T47D (cell line): ENCODE results near the gene MLST8.

Source experiments
- DNase-seq, 2 experiments: peaks; one replicate each; pipeline versions ENCODE4 v3.0.0 to v3.0.0-alpha.2; 2011 to 2012; ENCODE audit warnings: low read depth in 1 of 2, low spot score in 1 of 2
- JUND ChIP-seq: IDR thresholded peaks from 2 replicates; pipeline ENCODE4 v1.6.1; 2012; ENCODE audit warnings: low read depth
- in situ Hi-C: cut with HindIII; loops from 2 replicates; pipeline ENCODE4 v1.10.0; 2016; ENCODE audit warnings: low sequenced_read_pairs, low pct_unique_long_range_greater_than_20kb

Gene MLST8

GRCh38 chr16:2209258-2210008 is 4.2 kb downstream of the MLST8 start:
- in situ Hi-C loops, result no loop called here
- no peak for DNase-seq
- TF ChIP-seq JUND, result no peak

- in situ Hi-C loops, result no loop called here
- TF ChIP-seq JUND, result no peak
- DNase-seq, result no peak
These were observed 4.7 kb downstream of the MLST8 start for GRCh38 chr16:2210009-2210332.

GRCh38 chr16:2210386-2211365 is 5.4 kb downstream of the MLST8 start, which contains the start of gene BRICD5:
BRICD5 (minus strand) TSS chr16:2210863; CDS start chr16:2210833, 30 bp downstream.
- in situ Hi-C loops, result no loop called here
- no peak for DNase-seq

GRCh38 chr16:2211923-2212347 is 6.7 kb downstream of the MLST8 start:
- DNase-seq, result no peak
- no peak for TF ChIP-seq JUND
- in situ Hi-C loops, result no loop called here

More at GRCh38 chr16:2210386-2211365, 5.4 kb downstream of the MLST8 start, which contains the start of gene BRICD5:
- TF ChIP-seq JUND, result no peak

GRCh38 chr16:2212362-2213324 is 7.4 kb downstream of the MLST8 start:
- in situ Hi-C loops, result no loop called here
- peak; percentile 94 to 95 for DNase-seq
- no peak for TF ChIP-seq JUND

- in situ Hi-C loops, result no loop called here
- DNase-seq, result no peak
- no peak for TF ChIP-seq JUND
These were observed 8.8 kb downstream of the MLST8 start for GRCh38 chr16:2213817-2214718.

- DNase-seq, result no peak
- in situ Hi-C loops, result no loop called here
- no peak for TF ChIP-seq JUND
These were observed 9.4 kb downstream of the MLST8 start, which contains the start of gene PGP for GRCh38 chr16:2214719-2214968. PGP (minus strand) TSS chr16:2214840; CDS start chr16:2214777, 63 bp downstream.

GRCh38 chr16:2216330-2216729 is 11.1 kb downstream of the MLST8 start:
- in situ Hi-C loops, result no loop called here
- DNase-seq, result no peak
- no peak for TF ChIP-seq JUND

GRCh38 chr16:2223221-2223941 is 18.1 kb downstream of the MLST8 start, which contains the start of gene E4F1:
E4F1 (plus strand) TSS chr16:2223591; CDS start chr16:2223614, 23 bp downstream.
- no peak for TF ChIP-seq JUND
- in situ Hi-C loops, result no loop called here

GRCh38 chr16:2223942-2224486 is 18.8 kb downstream of the MLST8 start:
- peak; percentile 76 to 80 for DNase-seq
- TF ChIP-seq JUND, result no peak
- in situ Hi-C loops, result no loop called here

More at GRCh38 chr16:2223221-2223941, 18.1 kb downstream of the MLST8 start, which contains the start of gene E4F1:
- DNase-seq, result peak; percentile 99 to 100
